Neural progenitor cell (in vitro differentiated cells): ENCODE data around the gene RPS28. TPM values are rescaled to one million over a fixed set of nuclear protein-coding genes. Genes with fewer than 3 reads are reported as not detected.

Experiments
- DNase-seq: peaks from one replicate; pipeline ENCODE4 v3.0.0-alpha.2; 2016; ENCODE audit warnings: low spot score
- H2AFZ ChIP-seq: fragments of 200-600 bp; sonication (generic); replicated peaks from 2 replicates; pipeline ENCODE4 v1.6.1; 2016; ENCODE audit warnings: antibody characterized with exemption
- H3F3A ChIP-seq: fragments of 200-600 bp; sonication (generic); 2 replicates; pipeline ENCODE4 v1.6.1; 2016; ENCODE audit warnings: antibody characterized with exemption, low read depth
- H3K27ac ChIP-seq: fragments of 200-600 bp; sonication (generic); 2 replicates; pipeline ENCODE4 v1.5.1; 2016; ENCODE audit warnings: mild to moderate bottlenecking
- H3K27me3 ChIP-seq: fragments of 200-600 bp; sonication (generic); 2 replicates; pipeline ENCODE4 v1.6.1; 2016; ENCODE audit warnings: mild to moderate bottlenecking, moderate library complexity
- H3K36me3 ChIP-seq: fragments of 200-600 bp; sonication (generic); 2 replicates; pipeline ENCODE4 v1.5.1; 2016
- H3K4me1 ChIP-seq: fragments of 200-600 bp; sonication (generic); 2 replicates; pipeline ENCODE4 v1.6.1; 2016; ENCODE audit warnings: mixed run types
- H3K4me2 ChIP-seq: fragments of 200-600 bp; sonication (generic); 2 replicates; pipeline ENCODE4 v1.6.1; 2016
- H3K4me3 ChIP-seq: fragments of 200-600 bp; sonication (generic); 2 replicates; pipeline ENCODE4 v1.5.1; 2016
- H3K79me2 ChIP-seq: fragments of 200-600 bp; sonication (generic); 2 replicates; pipeline ENCODE4 v1.6.1; 2016; ENCODE audit warnings: low read depth
- H3K9ac ChIP-seq: fragments of 200-600 bp; sonication (generic); 2 replicates; pipeline ENCODE4 v1.6.1; 2016
- H3K9me3 ChIP-seq: fragments of 200-600 bp; sonication (generic); 2 replicates; pipeline ENCODE4 v1.5.1; 2016; ENCODE audit warnings: low read depth
- H4K20me1 ChIP-seq: fragments of 200-600 bp; sonication (generic); 2 replicates; pipeline ENCODE4 v1.6.1; 2016; ENCODE audit warnings: low read depth
- H3K27ac Mint-ChIP-seq: 3 replicates; pipeline ENCODE4 v1.8.0; 2021; ENCODE audit warnings: mixed read lengths
- H3K27me3 Mint-ChIP-seq: 2 replicates; pipeline ENCODE4 v1.8.0; 2022; ENCODE audit warnings: low read depth, mild to moderate bottlenecking, inconsistent platforms, moderate library complexity, mixed read lengths; ENCODE audit not compliant: insufficient read depth
- H3K36me3 Mint-ChIP-seq: 3 replicates; pipeline ENCODE4 v1.8.0; 2021; ENCODE audit warnings: mixed read lengths
- H3K4me1 Mint-ChIP-seq: 3 replicates; pipeline ENCODE4 v1.8.0; 2021; ENCODE audit warnings: mixed read lengths
- H3K4me3 Mint-ChIP-seq: 3 replicates; pipeline ENCODE4 v1.8.0; 2021; ENCODE audit warnings: mild to moderate bottlenecking, moderate library complexity, mixed read lengths
- H3K9me3 Mint-ChIP-seq: 3 replicates; pipeline ENCODE4 v1.8.0; 2020; ENCODE audit warnings: mixed read lengths
- EZH2 ChIP-seq: fragments of 200-600 bp; sonication (generic); IDR thresholded peaks from 2 replicates; pipeline ENCODE4 v1.6.1; 2017; ENCODE audit warnings: antibody characterized with exemption, mild to moderate bottlenecking, moderate library complexity
- EZH2phosphoT487 ChIP-seq: fragments of 200-600 bp; sonication (generic); IDR thresholded peaks from 2 replicates; pipeline ENCODE4 v1.6.1; 2017; ENCODE audit warnings: antibody characterized with exemption
- total RNA-seq: library from RNA; depleted of rRNA; stranded (reverse); fragments of >200 nt; gene quantifications from 2 replicates; pipeline ENCODE4 v1.2.3, GENCODE V29; 2015; ENCODE audit warnings: low replicate concordance
- TF ChIP-seq, protein P1 (sequence below): fragments of 200-600 bp; sonication (generic); IDR thresholded peaks from 2 replicates; pipeline ENCODE4 v1.5.1; 2017; ENCODE audit warnings: antibody characterized with exemption, mild to moderate bottlenecking

RPS28 gene
- total RNA-seq, 1 donor from 2014 or later, result 296 TPM

DNA sequence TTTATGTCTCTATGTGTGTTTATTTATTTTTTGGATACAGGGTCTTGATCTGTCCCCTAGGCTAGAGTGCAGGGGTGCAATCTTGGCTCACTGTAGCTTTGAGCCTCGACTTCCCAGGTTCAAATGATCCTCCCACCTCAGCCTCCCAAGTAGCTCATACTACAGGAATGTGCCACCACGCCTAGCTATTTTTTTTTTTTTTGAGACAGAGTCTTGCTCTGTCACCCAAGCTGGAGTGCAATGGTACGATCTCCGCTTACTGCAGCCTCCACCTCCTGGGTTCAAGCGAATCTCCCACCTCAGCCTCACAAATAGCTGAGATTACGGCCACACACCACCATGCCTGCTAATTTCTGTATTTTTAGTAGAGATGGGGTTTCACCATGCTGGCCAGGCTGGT is 37.7 kb downstream of the RPS28 start:
- Histone ChIP-seq H3K4me1 (no peaks in the 10 kb centered on the region), H3K4me2 (no peak overlapping the region), H3K9ac (no peak overlapping the region), H2AFZ (no peak overlapping the region), H4K20me1 (no peaks in the 10 kb centered on the region), H3K9me3 (no peaks in the 10 kb centered on the region), H3K4me3 (no peak overlapping the region), H3K36me3 (no peaks in the 10 kb centered on the region), H3F3A (peaks cover 10% of the 10 kb centered on the region), H3K79me2 (no peaks in the 10 kb centered on the region), H3K27ac (no peak overlapping the region), H3K27me3 (peaks cover 22% of the 10 kb centered on the region)
- H3K4me1 Mint-ChIP-seq, result peaks cover 11% of the 10 kb centered on the region
- DNase-seq, result no peak
- no peak overlapping the region for H3K27ac Mint-ChIP-seq
- H3K9me3 Mint-ChIP-seq, result no peaks in the 10 kb centered on the region
- H3K36me3 Mint-ChIP-seq, result no peaks in the 10 kb centered on the region
- TF ChIP-seq, protein P1, sequence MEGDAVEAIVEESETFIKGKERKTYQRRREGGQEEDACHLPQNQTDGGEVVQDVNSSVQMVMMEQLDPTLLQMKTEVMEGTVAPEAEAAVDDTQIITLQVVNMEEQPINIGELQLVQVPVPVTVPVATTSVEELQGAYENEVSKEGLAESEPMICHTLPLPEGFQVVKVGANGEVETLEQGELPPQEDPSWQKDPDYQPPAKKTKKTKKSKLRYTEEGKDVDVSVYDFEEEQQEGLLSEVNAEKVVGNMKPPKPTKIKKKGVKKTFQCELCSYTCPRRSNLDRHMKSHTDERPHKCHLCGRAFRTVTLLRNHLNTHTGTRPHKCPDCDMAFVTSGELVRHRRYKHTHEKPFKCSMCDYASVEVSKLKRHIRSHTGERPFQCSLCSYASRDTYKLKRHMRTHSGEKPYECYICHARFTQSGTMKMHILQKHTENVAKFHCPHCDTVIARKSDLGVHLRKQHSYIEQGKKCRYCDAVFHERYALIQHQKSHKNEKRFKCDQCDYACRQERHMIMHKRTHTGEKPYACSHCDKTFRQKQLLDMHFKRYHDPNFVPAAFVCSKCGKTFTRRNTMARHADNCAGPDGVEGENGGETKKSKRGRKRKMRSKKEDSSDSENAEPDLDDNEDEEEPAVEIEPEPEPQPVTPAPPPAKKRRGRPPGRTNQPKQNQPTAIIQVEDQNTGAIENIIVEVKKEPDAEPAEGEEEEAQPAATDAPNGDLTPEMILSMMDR, result no peak
- TF ChIP-seq EZH2phosphoT487 (no peak), EZH2 (no peak)
- H3K27me3 Mint-ChIP-seq, result peaks cover 16% of the 10 kb centered on the region
- no peak overlapping the region for H3K4me3 Mint-ChIP-seq

DNA sequence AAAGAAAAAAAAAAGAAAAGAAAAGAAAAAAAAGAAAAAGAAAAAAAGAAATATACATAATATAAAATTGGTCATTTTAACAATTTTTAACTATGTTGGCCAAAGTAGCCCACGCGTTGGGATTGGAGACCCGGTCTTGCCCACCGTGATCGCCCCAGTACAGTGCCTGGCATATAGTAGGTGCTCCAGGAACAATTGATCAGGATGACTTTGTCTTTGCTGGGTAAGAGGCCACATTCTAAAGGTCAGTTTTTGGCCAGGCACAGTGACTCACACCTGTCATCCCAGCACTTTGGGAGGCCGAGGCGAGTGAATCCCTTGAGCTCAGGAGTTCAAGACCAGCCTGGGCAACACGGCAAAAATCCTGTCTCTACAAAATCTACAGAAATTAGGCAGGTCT is 38.9 kb downstream of the RPS28 start:
- no peak overlapping the region for H3K9ac ChIP-seq
- H3K79me2 ChIP-seq, result no peaks in the 10 kb centered on the region
- no peak for DNase-seq
- H3K4me1 ChIP-seq, result no peaks in the 10 kb centered on the region
- peaks cover 34% of the 10 kb centered on the region for H3K27me3 ChIP-seq
- Mint-ChIP-seq H3K36me3 (no peaks in the 10 kb centered on the region), H3K9me3 (no peaks in the 10 kb centered on the region), H3K27me3 (peaks cover 21% of the 10 kb centered on the region), H3K27ac (no peak overlapping the region), H3K4me3 (no peak overlapping the region), H3K4me1 (peaks cover 14% of the 10 kb centered on the region)
- H2AFZ ChIP-seq, result no peak overlapping the region
- H4K20me1 ChIP-seq, result no peaks in the 10 kb centered on the region
- no peak for TF ChIP-seq EZH2phosphoT487
- TF ChIP-seq, protein P1, result no peak
- no peak for TF ChIP-seq EZH2
- H3K9me3 ChIP-seq, result no peaks in the 10 kb centered on the region
- H3K36me3 ChIP-seq, result no peaks in the 10 kb centered on the region
- H3K27ac ChIP-seq, result no peak overlapping the region
- H3K4me3 ChIP-seq, result no peak overlapping the region
- no peak overlapping the region for H3K4me2 ChIP-seq
- H3F3A ChIP-seq, result peaks cover 20% of the 10 kb centered on the region

DNA sequence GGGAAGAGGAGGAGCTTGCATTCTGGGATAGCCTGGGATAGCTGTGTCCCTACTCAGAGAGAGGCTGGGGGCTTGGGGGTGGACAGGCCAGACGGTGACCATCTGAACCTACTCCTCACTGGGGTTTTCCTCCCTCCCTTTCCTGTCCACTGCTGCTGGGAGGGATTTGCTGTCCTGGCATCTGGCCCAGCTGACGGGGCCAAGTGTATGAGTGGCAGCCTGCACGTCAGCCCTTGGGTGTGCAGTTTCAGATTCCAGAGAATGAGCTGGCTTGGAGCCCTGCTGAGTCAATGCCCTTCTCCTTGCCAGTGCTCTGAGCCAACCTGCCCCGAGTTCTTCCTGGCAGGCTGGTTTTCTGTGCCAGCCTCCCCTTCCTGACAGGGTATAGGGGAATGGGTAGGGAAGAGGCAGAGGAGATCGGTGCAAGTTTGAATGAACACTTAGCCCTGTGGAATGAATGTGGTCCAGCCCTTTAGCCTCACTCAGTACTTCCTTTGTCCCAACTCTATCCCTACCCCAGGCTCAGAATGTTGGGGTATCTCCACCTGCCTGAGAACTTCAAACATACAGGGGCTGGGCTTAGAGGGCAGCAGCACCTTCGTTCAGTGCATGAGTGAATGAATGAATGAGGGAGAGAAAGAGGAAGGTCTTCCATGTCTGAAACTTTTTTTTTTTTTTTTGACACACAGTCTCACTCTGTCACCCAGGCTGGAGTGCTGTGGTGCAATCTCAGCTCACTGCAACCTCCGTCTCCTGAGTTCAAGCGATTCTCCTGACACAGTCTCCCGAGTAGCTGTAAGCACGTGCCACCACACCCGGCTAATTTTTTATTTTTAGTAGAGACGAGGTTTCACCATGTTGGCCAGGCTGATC is 40.9 kb downstream of the RPS28 start:
- no peak overlapping the region for H3K9ac ChIP-seq
- no peaks in the 10 kb centered on the region for H3K9me3 ChIP-seq
- peaks cover 4% of the 10 kb centered on the region for H3K4me1 ChIP-seq
- no peak for TF ChIP-seq EZH2phosphoT487
- TF ChIP-seq, protein P1, result no peak
- no peak for TF ChIP-seq EZH2
- Mint-ChIP-seq H3K4me3 (no peak overlapping the region), H3K4me1 (peaks cover 16% of the 10 kb centered on the region), H3K36me3 (no peaks in the 10 kb centered on the region), H3K27ac (no peak overlapping the region), H3K27me3 (peaks cover 35% of the 10 kb centered on the region), H3K9me3 (no peaks in the 10 kb centered on the region)
- H3K4me2 ChIP-seq, result no peak overlapping the region
- peaks cover 54% of the 10 kb centered on the region for H3K27me3 ChIP-seq
- H2AFZ ChIP-seq, result no peak overlapping the region
- H3K27ac ChIP-seq, result no peak overlapping the region
- no peak overlapping the region for H3K4me3 ChIP-seq
- no peaks in the 10 kb centered on the region for H4K20me1 ChIP-seq
- no peak for DNase-seq
- no peaks in the 10 kb centered on the region for H3K36me3 ChIP-seq
- no peaks in the 10 kb centered on the region for H3K79me2 ChIP-seq
- peaks cover 20% of the 10 kb centered on the region for H3F3A ChIP-seq
